GM19328 (cell line): ENCODE data around the gene HNRNPF.
"Not testable (repeated sequence)": the region's sequence is repeated elsewhere in the genome, so short reads cannot be mapped to it uniquely, and the experiment has no call there.

ENCODE experiments used
- ATAC-seq: cut with Tn5 transposase; IDR thresholded peaks from one replicate; pipeline ENCODE4 v1.9.1; 2021; ENCODE audit warnings: mild to moderate bottlenecking, moderate library complexity; ENCODE audit not compliant: unreplicated experiment

The HNRNPF gene

GRCh38 chr10:43352951-43353350, 56.0 kb downstream of the HNRNPF start:
- ATAC-seq: no peak

GRCh38 chr10:43351301-43351700, 57.7 kb downstream of the HNRNPF start:
- no peak for ATAC-seq

DNA sequence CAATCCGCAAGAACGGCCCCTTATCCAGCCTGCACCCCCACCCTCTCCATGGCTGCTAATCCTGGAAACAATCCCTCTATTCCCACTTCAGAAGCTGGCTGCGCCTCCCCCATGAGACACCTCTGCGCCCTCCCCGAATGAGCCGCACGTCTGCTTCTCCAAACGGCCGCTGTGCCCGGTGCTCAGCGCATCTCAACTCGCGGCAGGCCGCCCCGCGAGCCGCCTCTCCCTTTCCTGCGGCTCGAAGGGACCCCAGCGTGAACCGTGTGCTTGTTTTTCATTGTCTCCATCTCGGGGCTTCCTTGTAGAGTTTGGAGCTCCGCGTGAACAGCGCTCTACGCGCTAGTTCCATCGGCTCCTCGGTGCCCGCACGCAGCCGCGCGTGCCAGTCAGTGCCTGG, 58.3 kb downstream of the HNRNPF start:
- ATAC-seq: no peak

GRCh38 chr10:43350156-43350555, 58.8 kb downstream of the HNRNPF start:
- ATAC-seq: no peak

DNA sequence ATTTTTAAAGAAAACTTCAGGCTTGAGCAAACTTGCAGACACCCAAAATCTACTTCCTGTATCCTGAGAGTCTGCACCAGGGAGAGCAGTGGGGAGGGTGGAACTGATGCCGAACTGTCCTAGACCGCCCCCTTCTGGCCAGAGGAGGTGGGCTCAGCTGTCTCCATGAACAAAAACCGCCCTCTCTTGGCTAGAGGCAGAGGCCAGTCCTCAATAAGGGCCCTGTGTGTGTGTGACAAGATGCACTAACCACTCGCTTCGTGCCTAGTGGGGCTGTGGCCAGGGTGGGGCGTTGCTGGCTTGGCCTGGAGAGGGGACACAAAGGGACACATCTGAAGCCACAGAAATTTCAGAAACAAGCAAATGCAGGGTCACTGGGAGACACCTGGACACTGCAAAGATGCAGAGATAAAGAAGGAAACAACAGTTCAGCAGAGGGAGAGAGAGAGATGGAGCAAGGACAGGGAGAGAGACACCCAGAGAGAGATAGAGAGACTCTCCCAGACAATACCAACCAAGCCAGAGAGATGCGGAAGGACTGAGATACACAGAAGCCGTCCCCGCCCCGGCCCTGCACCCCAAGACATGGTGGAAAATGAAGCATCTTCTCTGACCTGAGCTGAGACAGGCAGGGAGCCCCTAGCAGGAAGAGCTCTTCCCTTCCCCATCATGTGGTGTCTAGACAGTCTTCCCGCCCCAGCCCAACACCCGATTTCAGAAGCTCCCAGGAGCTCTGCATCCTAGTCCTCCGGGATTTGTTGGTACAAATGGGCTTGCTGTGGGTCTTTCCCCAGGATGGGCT, 60.3 kb downstream of the HNRNPF start:
- peak; percentile 99 for ATAC-seq

DNA sequence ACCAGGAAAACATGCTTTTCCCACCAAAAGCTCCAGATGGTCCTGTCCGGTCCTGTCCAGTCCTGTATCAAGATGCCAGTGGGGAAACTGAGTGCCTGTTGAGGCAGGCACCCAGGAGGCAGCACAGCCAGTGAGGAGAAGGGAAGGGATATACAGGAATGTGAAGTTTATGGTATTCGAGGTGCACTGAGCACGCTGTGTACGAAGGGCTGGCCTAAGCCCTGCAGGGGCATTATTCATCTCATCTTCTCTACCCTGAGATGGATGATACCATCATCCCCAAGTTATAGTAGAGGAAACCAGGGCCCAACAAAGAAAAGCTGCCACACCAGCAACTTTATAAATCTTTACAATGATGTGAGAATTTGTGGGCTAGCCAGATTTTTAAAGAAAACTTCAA, 61.0 kb downstream of the HNRNPF start:
- ATAC-seq: no peak

DNA sequence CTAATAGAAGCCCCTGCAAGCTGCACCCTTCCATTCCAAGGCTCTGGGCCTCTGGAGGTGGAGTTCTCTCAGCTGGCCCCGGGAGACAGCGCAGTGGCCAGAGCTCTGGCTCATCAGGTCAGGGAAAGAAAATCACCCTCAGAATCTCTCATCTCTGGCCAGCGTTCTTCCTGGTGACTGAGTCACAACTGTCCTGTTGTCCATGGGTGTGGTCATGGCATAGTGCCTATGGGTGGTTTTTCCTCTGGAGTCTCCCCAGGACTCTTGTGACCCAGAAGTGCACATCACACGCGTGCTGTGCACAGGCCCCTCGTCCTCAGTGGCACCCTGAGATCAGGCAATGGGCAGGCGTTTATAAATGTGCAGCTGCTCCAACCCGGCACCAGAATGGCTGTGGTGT, 64.9 kb downstream of the HNRNPF start:
- no peak for ATAC-seq

- ATAC-seq: no peak
Measured at GRCh38 chr10:43343126-43343525, 65.9 kb downstream of the HNRNPF start.

- no peak for ATAC-seq
Measured at GRCh38 chr10:43342279-43343125, 66.5 kb downstream of the HNRNPF start.

- no peak for ATAC-seq
Measured at GRCh38 chr10:43341450-43341849, 67.5 kb downstream of the HNRNPF start.

GRCh38 chr10:43340619-43341018, 68.4 kb downstream of the HNRNPF start:
- no peak for ATAC-seq

DNA sequence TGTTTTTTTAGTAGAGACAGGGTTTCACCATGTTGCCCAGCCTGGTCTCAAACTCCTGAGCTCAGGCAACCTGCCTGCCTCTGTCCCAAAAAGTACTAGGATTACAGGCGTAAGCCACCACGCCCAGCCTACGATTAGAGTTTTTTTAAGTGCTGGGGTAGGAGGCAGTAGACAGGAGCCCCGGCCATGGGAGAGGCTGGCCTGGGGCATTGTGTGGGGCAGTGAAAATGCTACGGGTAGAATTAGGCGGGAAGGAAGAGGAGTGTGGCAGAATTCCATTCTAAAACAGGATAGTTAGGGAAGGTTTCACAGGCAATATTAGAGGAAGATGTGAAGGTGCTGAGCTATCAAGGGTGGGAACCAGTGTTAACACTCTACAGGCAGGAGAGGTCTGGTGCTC, 68.9 kb downstream of the HNRNPF start:
- no peak for ATAC-seq

- no peak for ATAC-seq
Measured at GRCh38 chr10:43339136-43339535, 69.8 kb downstream of the HNRNPF start.

DNA sequence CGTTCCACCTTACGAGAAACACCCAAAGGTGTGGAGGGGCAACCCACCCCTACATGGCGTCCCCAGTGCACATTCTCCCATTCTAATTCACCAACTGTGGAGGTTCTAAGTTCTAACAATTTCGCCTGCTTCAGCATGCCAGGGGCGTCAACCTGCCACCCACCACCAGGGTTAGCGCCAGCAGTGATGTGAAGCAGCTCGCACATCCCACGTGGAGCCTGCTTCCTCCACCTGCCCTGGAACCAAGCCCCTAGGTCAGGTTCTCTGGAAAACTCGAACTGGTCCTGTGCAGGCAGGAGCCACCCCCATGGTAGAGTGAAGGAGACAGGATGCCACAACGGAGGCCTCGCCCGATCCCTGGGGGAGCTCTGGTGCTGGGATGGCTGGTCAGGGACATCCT, 70.9 kb downstream of the HNRNPF start:
- no peak for ATAC-seq

- not testable (repeated sequence) for ATAC-seq
Measured at GRCh38 chr10:43337536-43337935, 71.5 kb downstream of the HNRNPF start.

DNA sequence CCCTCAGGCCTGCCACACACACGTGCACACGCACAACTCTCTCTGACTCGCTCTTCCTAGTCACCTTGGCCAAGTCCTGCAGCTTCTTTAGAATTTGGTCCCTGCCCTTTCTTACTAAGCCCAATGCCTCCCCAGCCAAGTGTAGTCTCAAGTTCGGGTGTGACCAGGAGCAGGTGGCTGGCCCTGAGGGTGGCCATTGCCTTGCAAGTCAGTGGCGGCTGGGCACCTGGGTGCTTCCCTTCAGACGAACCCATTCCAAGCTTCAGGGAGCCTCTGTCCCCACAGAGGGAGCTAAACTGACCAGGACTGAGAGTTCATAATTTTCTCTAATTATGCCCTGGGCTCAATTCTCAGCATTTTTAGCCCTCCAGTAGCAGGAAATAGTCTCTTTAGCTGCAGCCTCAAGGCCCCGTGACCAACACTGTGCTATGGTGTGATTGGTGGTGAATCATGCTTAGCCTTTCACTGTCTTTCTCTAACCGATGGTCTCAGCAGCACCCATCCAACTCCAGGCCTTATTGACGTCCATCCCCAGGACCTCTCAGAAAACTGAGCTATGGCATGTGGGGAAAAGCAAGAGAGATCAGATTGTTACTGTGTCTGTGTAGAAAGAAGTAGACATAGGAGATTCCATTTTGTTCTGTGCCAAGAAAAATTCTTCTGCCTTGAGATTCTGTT, 72.2 kb downstream of the HNRNPF start:
- ATAC-seq: no peak

DNA sequence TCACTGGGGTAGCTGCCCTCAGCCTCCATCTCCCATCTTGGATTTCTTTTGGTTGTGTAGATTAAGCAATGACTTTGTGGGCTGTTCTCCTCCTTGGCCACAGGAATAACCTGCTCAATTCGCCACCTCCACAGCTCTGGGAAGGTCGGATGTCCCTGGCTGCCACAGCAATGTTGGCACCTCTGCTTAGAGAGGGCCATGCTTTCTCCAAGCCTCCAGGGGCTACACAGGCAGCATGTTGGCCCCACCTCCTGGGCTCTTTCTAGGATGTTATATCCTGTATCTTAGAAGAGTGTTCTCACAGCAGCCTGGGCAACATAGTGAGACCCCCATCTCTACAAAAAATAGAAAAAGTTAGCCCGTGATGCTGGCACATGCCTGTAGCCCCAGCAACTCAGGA, 72.9 kb downstream of the HNRNPF start:
- ATAC-seq: no peak
